ENCODE data around the gene MXD4. TPM values are rescaled to one million over a fixed set of nuclear protein-coding genes. Genes with fewer than 3 reads are reported as not detected.

MXD4 gene
- total RNA-seq, 1 donor, result 56.8 TPM

DNA sequence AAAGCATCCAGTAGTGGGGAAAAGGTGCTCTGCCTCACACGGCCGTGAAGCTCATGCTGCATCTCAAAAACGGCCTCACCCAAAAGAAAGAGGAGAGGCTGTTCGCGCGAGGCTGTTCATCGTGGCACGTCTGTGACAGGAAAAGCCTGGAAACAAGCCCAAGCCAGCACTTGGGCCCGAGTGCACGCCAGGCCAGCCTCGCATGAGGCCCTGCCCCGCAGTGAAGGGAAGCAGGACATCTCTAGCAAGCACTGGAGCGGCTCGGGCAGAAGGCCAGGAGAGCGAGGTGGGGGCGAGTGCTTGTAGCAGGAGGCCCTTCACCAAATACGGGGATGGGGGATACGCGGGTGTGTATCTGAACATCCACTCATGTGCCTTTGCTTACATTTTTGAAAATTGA is 39.9 kb upstream of the MXD4 start:
- Histone ChIP-seq H3K79me2 (ENCODE audit: insufficient read depth, low read length) (no peaks in the 10 kb centered on the region), H4K20me1 (ENCODE audit: insufficient read depth, low read length) (no peaks in the 10 kb centered on the region), H3K27ac (ENCODE audit: low read depth, low read length) (no peak overlapping the region), H2AFZ (ENCODE audit: low read length) (no peak overlapping the region), H3K27me3 (ENCODE audit: insufficient read depth, low read length) (no peaks in the 10 kb centered on the region), H3K9me3 (ENCODE audit: low read depth, low read length) (no peaks in the 10 kb centered on the region), H3K4me1 (ENCODE audit: insufficient read depth, low read length) (no peaks in the 10 kb centered on the region), H3K4me2 (ENCODE audit: insufficient read depth, low read length) (no peak overlapping the region), H3K4me3 (ENCODE audit: insufficient read depth, low read length) (no peak overlapping the region), H3K36me3 (ENCODE audit: insufficient read depth, low read length) (no peaks in the 10 kb centered on the region)
- no peak for DNase-seq (ENCODE audit: insufficient read length, low spot score, missing footprints)
- TF ChIP-seq, protein P1, sequence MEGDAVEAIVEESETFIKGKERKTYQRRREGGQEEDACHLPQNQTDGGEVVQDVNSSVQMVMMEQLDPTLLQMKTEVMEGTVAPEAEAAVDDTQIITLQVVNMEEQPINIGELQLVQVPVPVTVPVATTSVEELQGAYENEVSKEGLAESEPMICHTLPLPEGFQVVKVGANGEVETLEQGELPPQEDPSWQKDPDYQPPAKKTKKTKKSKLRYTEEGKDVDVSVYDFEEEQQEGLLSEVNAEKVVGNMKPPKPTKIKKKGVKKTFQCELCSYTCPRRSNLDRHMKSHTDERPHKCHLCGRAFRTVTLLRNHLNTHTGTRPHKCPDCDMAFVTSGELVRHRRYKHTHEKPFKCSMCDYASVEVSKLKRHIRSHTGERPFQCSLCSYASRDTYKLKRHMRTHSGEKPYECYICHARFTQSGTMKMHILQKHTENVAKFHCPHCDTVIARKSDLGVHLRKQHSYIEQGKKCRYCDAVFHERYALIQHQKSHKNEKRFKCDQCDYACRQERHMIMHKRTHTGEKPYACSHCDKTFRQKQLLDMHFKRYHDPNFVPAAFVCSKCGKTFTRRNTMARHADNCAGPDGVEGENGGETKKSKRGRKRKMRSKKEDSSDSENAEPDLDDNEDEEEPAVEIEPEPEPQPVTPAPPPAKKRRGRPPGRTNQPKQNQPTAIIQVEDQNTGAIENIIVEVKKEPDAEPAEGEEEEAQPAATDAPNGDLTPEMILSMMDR (IDR thresholded peaks at IDR 0.05; ENCODE audit: extremely low read depth, low read depth, low read length), result no peak

DNA sequence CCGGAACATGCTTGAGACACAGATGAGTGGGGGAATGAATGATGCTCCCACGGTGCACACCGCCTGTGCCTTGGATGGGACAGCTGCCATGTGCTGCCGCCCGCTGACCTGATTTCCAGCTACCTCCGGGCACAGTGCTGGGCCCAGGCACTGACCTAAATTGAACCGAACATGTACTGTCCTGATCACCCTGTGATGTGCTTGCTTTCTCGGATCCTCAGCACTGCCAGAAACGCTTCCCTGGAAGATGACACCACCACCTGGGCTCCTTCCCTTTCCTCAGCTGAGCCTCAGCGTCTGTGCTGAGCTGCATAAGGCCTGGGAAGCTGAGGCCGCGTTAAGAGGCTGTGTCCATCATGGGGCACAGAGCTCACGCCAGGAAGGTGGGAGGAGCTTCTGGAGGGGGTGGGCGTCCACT is 39.3 kb upstream of the MXD4 start:
- Histone ChIP-seq H4K20me1 (ENCODE audit: insufficient read depth, low read length) (no peaks in the 10 kb centered on the region), H3K36me3 (ENCODE audit: insufficient read depth, low read length) (no peaks in the 10 kb centered on the region), H3K79me2 (ENCODE audit: insufficient read depth, low read length) (no peaks in the 10 kb centered on the region), H3K4me1 (ENCODE audit: insufficient read depth, low read length) (no peaks in the 10 kb centered on the region), H3K9me3 (ENCODE audit: low read depth, low read length) (no peaks in the 10 kb centered on the region), H2AFZ (ENCODE audit: low read length) (no peak overlapping the region), H3K4me2 (ENCODE audit: insufficient read depth, low read length) (no peak overlapping the region), H3K27me3 (ENCODE audit: insufficient read depth, low read length) (no peaks in the 10 kb centered on the region), H3K4me3 (ENCODE audit: insufficient read depth, low read length) (no peak overlapping the region), H3K27ac (ENCODE audit: low read depth, low read length) (no peak overlapping the region)
- DNase-seq (ENCODE audit: insufficient read length, low spot score, missing footprints), result no peak
- TF ChIP-seq, protein P1 (IDR thresholded peaks at IDR 0.05; ENCODE audit: extremely low read depth, low read depth, low read length), result no peak

- H3K27ac ChIP-seq (ENCODE audit: low read depth, low read length), result no peak overlapping the region
- H3K4me1 ChIP-seq (ENCODE audit: insufficient read depth, low read length), result no peaks in the 10 kb centered on the region
- H3K79me2 ChIP-seq (ENCODE audit: insufficient read depth, low read length), result no peaks in the 10 kb centered on the region
- no peaks in the 10 kb centered on the region for H3K27me3 ChIP-seq (ENCODE audit: insufficient read depth, low read length)
- no peak overlapping the region for H3K4me2 ChIP-seq (ENCODE audit: insufficient read depth, low read length)
- no peaks in the 10 kb centered on the region for H4K20me1 ChIP-seq (ENCODE audit: insufficient read depth, low read length)
- DNase-seq (ENCODE audit: insufficient read length, low spot score, missing footprints), result peak; percentile 90
- H3K4me3 ChIP-seq (ENCODE audit: insufficient read depth, low read length), result no peak overlapping the region
- H2AFZ ChIP-seq (ENCODE audit: low read length), result no peak overlapping the region
- H3K36me3 ChIP-seq (ENCODE audit: insufficient read depth, low read length), result no peaks in the 10 kb centered on the region
- TF ChIP-seq, protein P1 (IDR thresholded peaks at IDR 0.05; ENCODE audit: extremely low read depth, low read depth, low read length), result no peak
- H3K9me3 ChIP-seq (ENCODE audit: low read depth, low read length), result no peaks in the 10 kb centered on the region
These were observed 38.7 kb upstream of the MXD4 start for GRCh38 chr4:2300431-2301224.

DNA sequence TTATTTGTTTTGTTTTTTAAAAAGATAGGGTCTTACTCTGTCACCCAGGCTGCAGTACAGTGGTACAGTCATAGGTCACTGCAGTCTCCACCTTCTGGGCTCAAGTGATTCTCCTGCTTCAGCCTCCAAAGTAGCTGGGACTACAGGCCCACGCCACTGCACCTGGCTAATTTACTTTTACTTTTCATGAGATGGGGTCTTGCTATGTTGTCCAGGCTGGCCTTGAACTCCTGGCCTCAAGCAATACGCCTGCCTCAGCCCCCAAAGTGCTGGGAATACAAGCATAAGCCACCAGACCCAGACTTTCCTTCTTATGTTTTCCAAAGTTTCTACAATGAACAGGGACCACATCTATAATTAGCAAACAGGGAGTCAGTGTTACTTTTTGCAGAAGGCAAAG is 37.9 kb upstream of the MXD4 start:
- no peaks in the 10 kb centered on the region for H3K27me3 ChIP-seq (ENCODE audit: insufficient read depth, low read length)

More for the DNA sequence above, 37.9 kb upstream of the MXD4 start:
- Histone ChIP-seq H4K20me1 (ENCODE audit: insufficient read depth, low read length) (no peaks in the 10 kb centered on the region), H3K4me1 (ENCODE audit: insufficient read depth, low read length) (no peaks in the 10 kb centered on the region), H3K4me2 (ENCODE audit: insufficient read depth, low read length) (no peak overlapping the region), H3K4me3 (ENCODE audit: insufficient read depth, low read length) (no peak overlapping the region), H2AFZ (ENCODE audit: low read length) (no peak overlapping the region), H3K79me2 (ENCODE audit: insufficient read depth, low read length) (no peaks in the 10 kb centered on the region), H3K36me3 (ENCODE audit: insufficient read depth, low read length) (no peaks in the 10 kb centered on the region), H3K9me3 (ENCODE audit: low read depth, low read length) (no peaks in the 10 kb centered on the region), H3K27ac (ENCODE audit: low read depth, low read length) (no peak overlapping the region)
- TF ChIP-seq, protein P1 (IDR thresholded peaks at IDR 0.05; ENCODE audit: extremely low read depth, low read depth, low read length), result no peak
- DNase-seq (ENCODE audit: insufficient read length, low spot score, missing footprints), result no peak

Measured in osteoblast (primary cell).